HEK293T (cell line): ENCODE data around the gene APOL5.

Source experiments
- BHLHE40 ChIP-seq: fragments of 450-650 bp; IDR thresholded peaks from 2 replicates; pipeline ENCODE4 v1.6.1; 2016; ENCODE audit warnings: mild to moderate bottlenecking, moderate library complexity, borderline replicate concordance
- ELF4 ChIP-seq: fragments of 450-650 bp; IDR thresholded peaks from 2 replicates; pipeline ENCODE4 v1.6.1; 2017; ENCODE audit warnings: antibody characterized with exemption
- FOXK2 ChIP-seq: fragments of 450-650 bp; IDR thresholded peaks from 2 replicates; pipeline ENCODE4 v1.6.1; 2016; ENCODE audit warnings: mild to moderate bottlenecking
- FOXM1 ChIP-seq: fragments of 450-650 bp; IDR thresholded peaks from 2 replicates; pipeline ENCODE4 v1.6.1; 2017; ENCODE audit warnings: mild to moderate bottlenecking, borderline replicate concordance
- HDGF ChIP-seq: fragments of 450-650 bp; IDR thresholded peaks from 2 replicates; pipeline ENCODE4 v1.6.1; 2017; ENCODE audit warnings: antibody characterized with exemption, borderline replicate concordance
- L3MBTL2 ChIP-seq: fragments of 450-650 bp; conservative IDR thresholded peaks from 2 replicates; pipeline ENCODE4 v1.6.1; 2016; ENCODE audit warnings: mild to moderate bottlenecking
- NFRKB ChIP-seq: fragments of 450-650 bp; IDR thresholded peaks from 2 replicates; pipeline ENCODE4 v1.6.1; 2016; ENCODE audit warnings: mild to moderate bottlenecking, moderate library complexity
- PKNOX1 ChIP-seq: fragments of 450-650 bp; IDR thresholded peaks from 2 replicates; pipeline ENCODE4 v1.6.1; 2016
- SP1 ChIP-seq: fragments of 450-650 bp; IDR thresholded peaks from 2 replicates; pipeline ENCODE4 v1.6.1; 2017
- ZNF384 ChIP-seq: fragments of 450-650 bp; IDR thresholded peaks from 2 replicates; pipeline ENCODE4 v1.6.1; 2016

GRCh38 chr22:35684270-35684700 lies 33.4 kb upstream of the APOL5 start:
- no peak for TF ChIP-seq ZNF384
- no peak for TF ChIP-seq FOXK2
- no peak for TF ChIP-seq NFRKB
- no peak for TF ChIP-seq FOXM1
- no peak for TF ChIP-seq SP1
- TF ChIP-seq BHLHE40: no peak
- TF ChIP-seq PKNOX1: no peak
- TF ChIP-seq ELF4: no peak
- no peak for TF ChIP-seq L3MBTL2
- no peak for TF ChIP-seq HDGF
